Psoas muscle (tissue), 8 donors: Measurements from ENCODE around the gene CNPY3. TPM values are rescaled to one million over a fixed set of nuclear protein-coding genes. Genes with fewer than 3 reads are reported as not detected.

Experiments
- ATAC-seq, 4 donors: fragments of 200-7000 bp; cut with Tn5 transposase; one replicate each; pipeline ENCODE4 v1.9.1; 2020; ENCODE audit warnings: moderate library complexity in 3 of 4, mild to moderate bottlenecking in 2 of 4
- DNase-seq, 2 donors: peaks; one replicate each; pipeline ENCODE4 v3.0.0-alpha.2; 2020
- H3K27ac ChIP-seq: fragments of 200-600 bp; one replicate; pipeline ENCODE4 v1.8.0; 2022
- H3K27me3 ChIP-seq, 3 donors: fragments of 200-600 bp in 1 of 3; one replicate each; pipeline versions ENCODE4 v1.6.1 to v1.8.0; 2013 to 2022; ENCODE audit warnings: low read length in 2 of 3, mild to moderate bottlenecking in 2 of 3, moderate library complexity in 1 of 3; ENCODE audit not compliant: insufficient read depth in 3 of 3
- H3K36me3 ChIP-seq, 2 donors: fragments of 200-600 bp in 1 of 2; one replicate each; pipeline versions ENCODE4 v1.6.1 to v1.8.0; 2013 to 2022; ENCODE audit warnings: low read depth in 1 of 2, mild to moderate bottlenecking in 1 of 2, moderate library complexity in 1 of 2; ENCODE audit not compliant: insufficient read depth in 1 of 2
- H3K4me1 ChIP-seq: fragments of 200-600 bp; one replicate; pipeline ENCODE4 v1.8.0; 2022
- H3K4me3 ChIP-seq: fragments of 200-600 bp; one replicate; pipeline ENCODE4 v1.8.0; 2022; ENCODE audit warnings: mild to moderate bottlenecking
- H3K9me3 ChIP-seq: fragments of 200-600 bp; one replicate; pipeline ENCODE4 v1.8.0; 2022
- CTCF ChIP-seq: fragments of 200-600 bp; IDR thresholded peaks from one replicate; pipeline ENCODE4 v1.8.0; 2022; ENCODE audit warnings: antibody characterized with exemption
- WGBS, 3 donors: extraction: QIAGEN DNeasy Blood & Tissue Kit; methylation state at CpG; one replicate each; pipeline versions ENCODE4 v1.1.6 to v1.1.7; 2013; 5-methylcytosine and 5-hydroxymethylcytosine counted together
- intact Hi-C, 2 donors: fragments of 100-400 bp; cut with DNase I; formaldehyde crosslinking; loops; one replicate each; pipeline versions ENCODE4 v1.11.0 to v1.14.2; 2022
- polyA plus RNA-seq, 3 donors: library from polyadenylated mRNA; stranded (reverse); fragments of 200-250 nt; gene quantifications; one replicate each; pipeline ENCODE4 v1.2.3, GENCODE V29; 2013
- total RNA-seq, 4 donors: library from RNA; stranded (reverse); fragmentation: NEBNext Ultra II Directional in 2 of 4; extraction: Animal tissue kit (Norgen Biotek cat#: 25700) in 2 of 4; gene quantifications; one replicate each; pipeline versions ENCODE4 v1.2.1 to v1.2.4, GENCODE V29; 2021 to 2023
- donor health status: healthy with polysubstance abuse.
- donor health status: DM: no; HTN: no; CAD: no; lungs with moderate emphysema.
- donor health status: Bipolar disorder and iron deficiency.
- donor health status: healthy.
- donor health status: DM: yes; HTN: yes; CAD: no.
- donor health status: DM: no; HTN: no; CAD: no.
- donor health status: DM: no; HTN: no; CAD: no.
- donor health status: DM: yes; HTN: yes; CAD: no.

CNPY3 gene
- total and polyA plus RNA-seq, 7 donors = 5.7 to 13.7 (median 10.8) TPM

- TF ChIP-seq CTCF = no peak
- Histone ChIP-seq H3K27ac (peak within 1 kb of the TSS; percentile 87), H3K27me3 (no peaks in the 10 kb centered on the region), H3K36me3 (peaks cover 0 to 8% of the 10 kb centered on the region in 2 donors), H3K4me1 (peaks cover 39% of the 10 kb centered on the region), H3K4me3 (peak within 1 kb of the TSS; percentile 88), H3K9me3 (no peaks in the 10 kb centered on the region)
- ATAC-seq (peak; percentile 94 to 97 (median 95)), DNase-seq (peak; percentile 97 to 99)
- 0 to 1% (median 0%) methylated on average over 50 to 59 of the region's 59 CpGs for WGBS, 3 donors
- intact Hi-C loops = no loop called here
Measured at GRCh38 chr6:42984001-42984923, 55.0 kb downstream of the CNPY3 start, which contains the start of gene PPP2R5D. TSS of gene PPP2R5D (plus strand) at chr6:42984570. CDS start at chr6:42984678, 108 bp downstream.

- Histone ChIP-seq H3K4me1 (peaks cover 34% of the 10 kb centered on the region), H3K27ac (peak overlapping the region; percentile 87), H3K9me3 (no peaks in the 10 kb centered on the region), H3K27me3 (no peaks in the 10 kb centered on the region), H3K36me3 (peaks cover 0 to 15% of the 10 kb centered on the region in 2 donors), H3K4me3 (peak overlapping the region; percentile 88)
- TF ChIP-seq CTCF = no peak
- DNase-seq (no peak), ATAC-seq (peak in 1 of 4 donors; percentile 12)
- 11 to 12% (median 11%) methylated on average over 12 to 13 of the region's 13 CpGs for WGBS, 3 donors
- intact Hi-C loops = no loop called here
Measured at GRCh38 chr6:42984924-42985475, 55.7 kb downstream of the CNPY3 start.

GRCh38 chr6:42987533-42988451 is 58.5 kb downstream of the CNPY3 start:
- Histone ChIP-seq H3K9me3 (no peaks in the 10 kb centered on the region), H3K36me3 (peaks cover 4 to 35% of the 10 kb centered on the region in 2 donors), H3K27me3 (no peaks in the 10 kb centered on the region), H3K4me3 (no peak overlapping the region), H3K4me1 (peaks cover 34% of the 10 kb centered on the region), H3K27ac (no peak overlapping the region)
- DNase-seq (no peak), ATAC-seq (no peak)
- TF ChIP-seq CTCF = no peak
- intact Hi-C loops = loop anchor here in 1 of 2 donors (2.0 kb wide), 1 partner anchor 21 kb away; no protein-coding TSS in a partner anchor
- WGBS, 3 donors = 68 to 79% (median 70%) methylated on average over 5 of the region's 5 CpGs

GRCh38 chr6:42988486-42989020 is 59.3 kb downstream of the CNPY3 start:
- intact Hi-C loops = loop anchor here in 1 of 2 donors (2.0 kb wide), 1 partner anchor 20 kb away; no protein-coding TSS in a partner anchor
- no peak overlapping the region for H3K4me3 ChIP-seq
- H3K27ac ChIP-seq = no peak overlapping the region
- H3K27me3 ChIP-seq = no peaks in the 10 kb centered on the region
- no peak for TF ChIP-seq CTCF
- H3K36me3 ChIP-seq = peaks cover 4 to 35% of the 10 kb centered on the region in 2 donors
- no peak for ATAC-seq
- peaks cover 33% of the 10 kb centered on the region for H3K4me1 ChIP-seq
- DNase-seq = no peak
- H3K9me3 ChIP-seq = no peaks in the 10 kb centered on the region
- WGBS, 3 donors = 13 to 17% (median 13%) methylated on average over 1 of the region's 1 CpG
